Measurements from ENCODE around the gene PRDM8. TPM values are rescaled to one million over a fixed set of nuclear protein-coding genes. Genes with fewer than 3 reads are reported as not detected.

PRDM8 gene
- total RNA-seq, 1 experiment from 2014 or later, result 5.2 TPM

GRCh38 chr4:80187677-80188076, 9.6 kb upstream of the PRDM8 start:
- H3K36me3 ChIP-seq, result no peaks in the 10 kb centered on the region
- H3K27me3 ChIP-seq (replicated peaks), result no peaks in the 10 kb centered on the region
- no peak for DNase-seq (ENCODE audit: low read depth in 1 of 2, low spot score in 2 of 2)
- peaks cover 6% of the 10 kb centered on the region for H3K4me1 ChIP-seq (replicated peaks)
- H3K4me3 ChIP-seq, result no peak overlapping the region
- H3K27ac ChIP-seq, result no peak overlapping the region
- H3K9me3 ChIP-seq (replicated peaks), result no peaks in the 10 kb centered on the region

GRCh38 chr4:80188457-80188800, 8.9 kb upstream of the PRDM8 start:
- Histone ChIP-seq H3K4me1 (replicated peaks) (peaks cover 11% of the 10 kb centered on the region), H3K27me3 (replicated peaks) (no peaks in the 10 kb centered on the region), H3K4me3 (no peak overlapping the region), H3K36me3 (no peaks in the 10 kb centered on the region), H3K27ac (no peak overlapping the region), H3K9me3 (replicated peaks) (no peaks in the 10 kb centered on the region)
- DNase-seq (ENCODE audit: low read depth in 1 of 2, low spot score in 2 of 2), result no peak

GRCh38 chr4:80188801-80189458, 8.4 kb upstream of the PRDM8 start:
- peaks cover 11% of the 10 kb centered on the region for H3K4me1 ChIP-seq (replicated peaks)
- DNase-seq (ENCODE audit: low read depth in 1 of 2, low spot score in 2 of 2), result no peak
- no peak overlapping the region for H3K27ac ChIP-seq
- H3K4me3 ChIP-seq, result no peak overlapping the region
- H3K36me3 ChIP-seq, result no peaks in the 10 kb centered on the region
- no peaks in the 10 kb centered on the region for H3K27me3 ChIP-seq (replicated peaks)
- H3K9me3 ChIP-seq (replicated peaks), result no peaks in the 10 kb centered on the region

- no peaks in the 10 kb centered on the region for H3K9me3 ChIP-seq (replicated peaks)
- H3K4me1 ChIP-seq (replicated peaks), result peaks cover 11% of the 10 kb centered on the region
- no peaks in the 10 kb centered on the region for H3K36me3 ChIP-seq
- no peaks in the 10 kb centered on the region for H3K27me3 ChIP-seq (replicated peaks)
- H3K4me3 ChIP-seq, result no peak overlapping the region
- DNase-seq (ENCODE audit: low read depth in 1 of 2, low spot score in 2 of 2), result no peak
- no peak overlapping the region for H3K27ac ChIP-seq
These were observed 7.7 kb upstream of the PRDM8 start for GRCh38 chr4:80189581-80189955.

- no peaks in the 10 kb centered on the region for H3K9me3 ChIP-seq (replicated peaks)
- H3K36me3 ChIP-seq, result no peaks in the 10 kb centered on the region
- no peak for DNase-seq (ENCODE audit: low read depth in 1 of 2, low spot score in 2 of 2)
- peaks cover 7% of the 10 kb centered on the region for H3K4me1 ChIP-seq (replicated peaks)
- no peak overlapping the region for H3K4me3 ChIP-seq
- no peaks in the 10 kb centered on the region for H3K27me3 ChIP-seq (replicated peaks)
- no peak overlapping the region for H3K27ac ChIP-seq
These were observed 7.2 kb upstream of the PRDM8 start for GRCh38 chr4:80189956-80190677.

GRCh38 chr4:80192252-80192866, 4.9 kb upstream of the PRDM8 start:
- H3K4me3 ChIP-seq, result no peak overlapping the region
- no peak for DNase-seq (ENCODE audit: low read depth in 1 of 2, low spot score in 2 of 2)
- H3K4me1 ChIP-seq (replicated peaks), result peaks cover 4% of the 10 kb centered on the region
- no peaks in the 10 kb centered on the region for H3K27me3 ChIP-seq (replicated peaks)
- no peak overlapping the region for H3K27ac ChIP-seq
- no peaks in the 10 kb centered on the region for H3K9me3 ChIP-seq (replicated peaks)
- H3K36me3 ChIP-seq, result no peaks in the 10 kb centered on the region

GRCh38 chr4:80192937-80193336, 4.4 kb upstream of the PRDM8 start:
- Histone ChIP-seq H3K4me1 (replicated peaks) (peaks cover 4% of the 10 kb centered on the region), H3K36me3 (no peaks in the 10 kb centered on the region), H3K9me3 (replicated peaks) (no peaks in the 10 kb centered on the region), H3K27ac (no peak overlapping the region), H3K4me3 (no peak overlapping the region), H3K27me3 (replicated peaks) (no peaks in the 10 kb centered on the region)
- DNase-seq (ENCODE audit: low read depth in 1 of 2, low spot score in 2 of 2), result no peak

GRCh38 chr4:80195441-80196140, 1.7 kb upstream of the PRDM8 start:
- H3K27ac ChIP-seq, result no peak overlapping the region

GRCh38 chr4:80196259-80196921, 913 bp upstream of the PRDM8 start:
- DNase-seq (ENCODE audit: low read depth in 1 of 2, low spot score in 2 of 2), result no peak
- H3K4me1 ChIP-seq (replicated peaks), result peaks cover 7% of the 10 kb centered on the region
- no peak overlapping the region for H3K27ac ChIP-seq

More at GRCh38 chr4:80195441-80196140, 1.7 kb upstream of the PRDM8 start:
- no peak overlapping the region for H3K4me3 ChIP-seq
- H3K4me1 ChIP-seq (replicated peaks), result peaks cover 4% of the 10 kb centered on the region
- no peaks in the 10 kb centered on the region for H3K27me3 ChIP-seq (replicated peaks)
- DNase-seq (ENCODE audit: low read depth in 1 of 2, low spot score in 2 of 2), result no peak
- no peaks in the 10 kb centered on the region for H3K9me3 ChIP-seq (replicated peaks)
- H3K36me3 ChIP-seq, result no peaks in the 10 kb centered on the region

GRCh38 chr4:80197601-80198440, 518 bp downstream of the PRDM8 start:
- peaks cover 4% of the 10 kb centered on the region for H3K36me3 ChIP-seq
- H3K9me3 ChIP-seq (replicated peaks), result no peaks in the 10 kb centered on the region; the same call in 1 of the 2 replicates
- H3K27ac ChIP-seq, result no peak overlapping the region
- H3K27me3 ChIP-seq (replicated peaks), result no peaks in the 10 kb centered on the region
- no peak overlapping the region for H3K4me3 ChIP-seq
- peaks cover 12% of the 10 kb centered on the region for H3K4me1 ChIP-seq (replicated peaks)
- no peak for DNase-seq (ENCODE audit: low read depth in 1 of 2, low spot score in 2 of 2)

More at GRCh38 chr4:80196259-80196921, 913 bp upstream of the PRDM8 start:
- no peaks in the 10 kb centered on the region for H3K36me3 ChIP-seq
- no peaks in the 10 kb centered on the region; the same call in 1 of the 2 replicates for H3K9me3 ChIP-seq (replicated peaks)
- H3K27me3 ChIP-seq (replicated peaks), result no peaks in the 10 kb centered on the region
- H3K4me3 ChIP-seq, result no peak overlapping the region

- H3K4me3 ChIP-seq, result no peak overlapping the region
- no peaks in the 10 kb centered on the region for H3K27me3 ChIP-seq (replicated peaks)
- H3K9me3 ChIP-seq (replicated peaks), result no peaks in the 10 kb centered on the region; the same call in 1 of the 2 replicates
- no peak overlapping the region for H3K27ac ChIP-seq
- H3K4me1 ChIP-seq (replicated peaks), result peaks cover 9% of the 10 kb centered on the region
- DNase-seq (ENCODE audit: low read depth in 1 of 2, low spot score in 2 of 2), result no peak
- H3K36me3 ChIP-seq, result peaks cover 7% of the 10 kb centered on the region
These were observed 1.1 kb downstream of the PRDM8 start for GRCh38 chr4:80198441-80198837.

- DNase-seq (ENCODE audit: low read depth in 1 of 2, low spot score in 2 of 2), result no peak
- Histone ChIP-seq H3K9me3 (replicated peaks) (no peaks in the 10 kb centered on the region; the same call in 1 of the 2 replicates), H3K4me3 (no peak overlapping the region), H3K36me3 (peaks cover 7% of the 10 kb centered on the region), H3K27ac (no peak overlapping the region), H3K27me3 (replicated peaks) (no peaks in the 10 kb centered on the region), H3K4me1 (replicated peaks) (peaks cover 14% of the 10 kb centered on the region)
These were observed 1.8 kb downstream of the PRDM8 start for GRCh38 chr4:80199004-80199560.

All from SJSA1 (cell line).